Measurements from ENCODE around the gene ZMAT1.

The ZMAT1 gene

DNA sequence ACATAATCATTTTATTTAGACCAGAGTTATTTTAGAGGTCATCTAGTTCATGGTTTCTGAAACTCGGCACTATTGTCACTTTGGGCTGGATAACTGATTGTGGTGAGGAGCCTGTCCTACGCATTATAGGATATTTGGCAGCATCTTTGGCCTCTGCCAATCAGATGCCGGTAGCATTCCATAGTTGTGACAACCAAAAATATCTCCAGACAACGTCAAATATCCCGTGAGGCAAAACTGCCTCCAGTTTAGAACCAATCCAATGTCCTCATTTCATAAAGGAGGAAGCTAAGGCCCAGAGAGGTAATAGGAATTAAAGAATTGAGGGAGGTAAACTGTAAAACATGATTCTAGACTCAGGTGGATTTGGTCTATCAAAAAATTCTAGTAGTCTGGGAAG is 6.1 kb downstream of the ZMAT1 start:
- Histone ChIP-seq H3K27me3 (ENCODE audit: control insufficient read depth, insufficient read depth, low read length, poor library complexity, severe bottlenecking) (no peaks in the 10 kb centered on the region), H3K4me3 (ENCODE audit: insufficient read depth, low read depth, low read length) (no peak overlapping the region), H3K27ac (ENCODE audit: insufficient read depth, low read depth, low read length, poor library complexity, severe bottlenecking) (no peak overlapping the region), H3K36me3 (ENCODE audit: control insufficient read depth, insufficient read depth, low read length) (no peaks in the 10 kb centered on the region), H3K9me3 (ENCODE audit: control insufficient read depth, low read length) (no peaks in the 10 kb centered on the region), H3K4me1 (ENCODE audit: control insufficient read depth, insufficient read depth, low read length) (no peaks in the 10 kb centered on the region)
- 93 to 94% methylated on average over 4 to 5 of the region's 5 CpGs for WGBS, 2 experiments

DNA sequence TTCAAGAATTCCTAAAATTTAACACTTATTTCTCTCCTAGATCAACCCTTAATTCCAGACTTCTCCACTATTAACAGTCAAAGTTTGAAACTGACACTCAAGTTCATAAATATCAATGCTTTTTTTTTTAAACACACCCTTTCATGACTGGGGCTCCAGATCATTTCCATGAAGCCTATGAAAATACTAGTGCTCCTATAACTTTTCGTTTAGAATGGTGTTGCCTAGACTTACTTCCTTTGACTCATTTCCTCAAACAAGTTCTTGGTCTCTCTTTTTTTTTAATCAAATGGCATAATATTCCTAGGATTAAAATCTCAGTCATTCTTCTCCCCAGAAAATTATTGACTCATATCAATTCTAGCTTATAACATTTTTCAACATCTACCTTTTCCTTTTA is 13.1 kb downstream of the ZMAT1 start:
- H3K4me3 ChIP-seq (ENCODE audit: insufficient read depth, low read depth, low read length): no peak overlapping the region
- WGBS, 2 experiments: 96 to 100% methylated on average over 1 of the region's 1 CpG
- H3K27me3 ChIP-seq (ENCODE audit: control insufficient read depth, insufficient read depth, low read length, poor library complexity, severe bottlenecking): no peaks in the 10 kb centered on the region
- no peaks in the 10 kb centered on the region for H3K36me3 ChIP-seq (ENCODE audit: control insufficient read depth, insufficient read depth, low read length)
- H3K27ac ChIP-seq (ENCODE audit: insufficient read depth, low read depth, low read length, poor library complexity, severe bottlenecking): no peak overlapping the region
- no peaks in the 10 kb centered on the region for H3K9me3 ChIP-seq (ENCODE audit: control insufficient read depth, low read length)
- no peaks in the 10 kb centered on the region for H3K4me1 ChIP-seq (ENCODE audit: control insufficient read depth, insufficient read depth, low read length)

DNA sequence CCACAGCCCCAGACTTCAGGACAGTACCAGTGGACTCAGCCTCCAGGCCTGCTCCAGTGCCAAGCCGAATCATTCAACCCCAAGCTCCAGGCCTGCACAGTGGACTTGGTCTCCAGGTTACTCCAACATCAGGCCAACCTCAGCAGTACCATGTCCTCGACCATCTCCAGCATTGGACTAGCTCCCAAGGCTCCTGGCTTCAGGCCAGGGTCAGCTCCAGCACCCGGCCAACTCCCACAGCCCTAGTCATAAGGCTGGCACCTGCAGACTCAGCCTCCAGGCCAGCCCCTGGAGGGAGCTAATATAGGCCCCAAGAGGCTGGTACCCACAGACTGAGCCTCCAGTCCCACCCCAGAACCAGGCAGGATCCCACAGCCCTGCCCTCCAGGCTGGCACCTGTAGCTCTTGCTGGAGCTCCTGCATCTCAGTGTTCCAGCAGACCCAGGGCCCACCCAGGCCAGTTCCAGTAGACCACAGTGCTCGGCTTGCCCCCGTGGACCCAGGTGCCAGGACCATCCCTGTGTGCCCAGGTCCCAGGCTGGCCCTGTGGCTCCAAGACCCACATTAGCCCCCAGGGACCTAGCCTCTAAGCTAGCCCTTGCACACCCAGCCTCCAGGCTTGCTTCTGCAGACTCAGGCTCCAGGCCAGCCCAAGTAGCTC is 25.6 kb downstream of the ZMAT1 start:
- 89 to 95% methylated on average over 5 of the region's 5 CpGs for WGBS, 2 experiments
- Histone ChIP-seq H3K27me3 (ENCODE audit: control insufficient read depth, insufficient read depth, low read length, poor library complexity, severe bottlenecking) (no peaks in the 10 kb centered on the region), H3K27ac (ENCODE audit: insufficient read depth, low read depth, low read length, poor library complexity, severe bottlenecking) (no peak overlapping the region), H3K4me1 (ENCODE audit: control insufficient read depth, insufficient read depth, low read length) (no peaks in the 10 kb centered on the region), H3K9me3 (ENCODE audit: control insufficient read depth, low read length) (no peaks in the 10 kb centered on the region), H3K4me3 (ENCODE audit: insufficient read depth, low read depth, low read length) (no peak overlapping the region), H3K36me3 (ENCODE audit: control insufficient read depth, insufficient read depth, low read length) (no peaks in the 10 kb centered on the region)

DNA sequence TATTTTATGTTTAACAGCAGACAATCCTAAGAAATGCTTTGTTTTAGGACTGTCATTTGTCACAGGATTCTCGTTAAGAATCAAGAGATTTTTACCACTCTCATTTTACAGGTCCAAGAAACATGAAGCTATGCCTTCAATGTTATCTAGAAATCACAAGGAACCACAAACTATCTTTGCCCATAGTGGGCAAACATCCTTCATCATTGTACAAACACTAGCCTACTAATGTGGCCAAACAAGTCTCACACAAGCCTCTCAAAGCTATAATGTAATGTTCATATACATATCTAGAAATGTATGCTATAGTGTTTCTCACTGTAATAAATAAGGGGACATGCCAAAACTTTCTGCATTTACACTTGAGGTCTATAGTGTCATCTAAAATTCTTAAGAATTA is 26.8 kb downstream of the ZMAT1 start:
- Histone ChIP-seq H3K27ac (ENCODE audit: insufficient read depth, low read depth, low read length, poor library complexity, severe bottlenecking) (no peak overlapping the region), H3K27me3 (ENCODE audit: control insufficient read depth, insufficient read depth, low read length, poor library complexity, severe bottlenecking) (no peaks in the 10 kb centered on the region), H3K4me1 (ENCODE audit: control insufficient read depth, insufficient read depth, low read length) (no peaks in the 10 kb centered on the region), H3K9me3 (ENCODE audit: control insufficient read depth, low read length) (no peaks in the 10 kb centered on the region), H3K4me3 (ENCODE audit: insufficient read depth, low read depth, low read length) (no peak overlapping the region), H3K36me3 (ENCODE audit: control insufficient read depth, insufficient read depth, low read length) (no peaks in the 10 kb centered on the region)
- WGBS, 2 experiments: 95 to 100% methylated on average over 1 of the region's 1 CpG

Data from ectodermal cell (in vitro differentiated cells).